C4-2B (cell line): Measurements from ENCODE around the gene PLOD2.

Experiments used
- H3K27ac ChIP-seq: fragments of 450-650 bp; 2 replicates; pipeline ENCODE4 v1.5.1; 2017
- CTCF ChIP-seq: fragments of 450-650 bp; conservative IDR thresholded peaks from 2 replicates; pipeline ENCODE4 v1.5.1; 2017; ENCODE audit warnings: mild to moderate bottlenecking
- ZFX ChIP-seq: fragments of 450-650 bp; IDR thresholded peaks from 2 replicates; pipeline ENCODE4 v1.6.1; 2017

Gene PLOD2

GRCh38 chr3:146166415-146166821, 5.4 kb upstream of the PLOD2 start:
- no peak overlapping the region for H3K27ac ChIP-seq
- no peak for TF ChIP-seq ZFX

GRCh38 chr3:146165877-146166276, 4.9 kb upstream of the PLOD2 start:
- TF ChIP-seq CTCF = no peak
- TF ChIP-seq ZFX = no peak
- H3K27ac ChIP-seq = no peak overlapping the region

- TF ChIP-seq CTCF (no peak), ZFX (no peak)
- H3K27ac ChIP-seq = no peak overlapping the region
Observed at GRCh38 chr3:146164971-146165769, 4.2 kb upstream of the PLOD2 start.

- TF ChIP-seq CTCF (no peak), ZFX (no peak)
- no peak overlapping the region for H3K27ac ChIP-seq
Observed at GRCh38 chr3:146164506-146164905, 3.5 kb upstream of the PLOD2 start.

- TF ChIP-seq CTCF = no peak
Observed at GRCh38 chr3:146164071-146164470, 3.1 kb upstream of the PLOD2 start.

GRCh38 chr3:146163584-146163983, 2.6 kb upstream of the PLOD2 start:
- no peak overlapping the region for H3K27ac ChIP-seq
- TF ChIP-seq CTCF (no peak; the same call in 1 of the 2 replicates), ZFX (no peak)

More at GRCh38 chr3:146164071-146164470, 3.1 kb upstream of the PLOD2 start:
- H3K27ac ChIP-seq = no peak overlapping the region

- TF ChIP-seq CTCF (no peak), ZFX (no peak)
- no peak overlapping the region for H3K27ac ChIP-seq
Observed at GRCh38 chr3:146162561-146162960, 1.6 kb upstream of the PLOD2 start.

GRCh38 chr3:146161663-146162002, 649 bp upstream of the PLOD2 start:
- TF ChIP-seq CTCF = no peak
- TF ChIP-seq ZFX = no peak
- H3K27ac ChIP-seq = peak overlapping the region; percentile 8; the same call in 1 of the 2 replicates
